ENCODE data around the gene HEMK1. TPM values are rescaled to one million over a fixed set of nuclear protein-coding genes. Genes with fewer than 3 reads are reported as not detected.

Gene HEMK1
- total and polyA plus RNA-seq, 2 experiments from 2014 or later, result 23.3 to 37.4 TPM

DNA sequence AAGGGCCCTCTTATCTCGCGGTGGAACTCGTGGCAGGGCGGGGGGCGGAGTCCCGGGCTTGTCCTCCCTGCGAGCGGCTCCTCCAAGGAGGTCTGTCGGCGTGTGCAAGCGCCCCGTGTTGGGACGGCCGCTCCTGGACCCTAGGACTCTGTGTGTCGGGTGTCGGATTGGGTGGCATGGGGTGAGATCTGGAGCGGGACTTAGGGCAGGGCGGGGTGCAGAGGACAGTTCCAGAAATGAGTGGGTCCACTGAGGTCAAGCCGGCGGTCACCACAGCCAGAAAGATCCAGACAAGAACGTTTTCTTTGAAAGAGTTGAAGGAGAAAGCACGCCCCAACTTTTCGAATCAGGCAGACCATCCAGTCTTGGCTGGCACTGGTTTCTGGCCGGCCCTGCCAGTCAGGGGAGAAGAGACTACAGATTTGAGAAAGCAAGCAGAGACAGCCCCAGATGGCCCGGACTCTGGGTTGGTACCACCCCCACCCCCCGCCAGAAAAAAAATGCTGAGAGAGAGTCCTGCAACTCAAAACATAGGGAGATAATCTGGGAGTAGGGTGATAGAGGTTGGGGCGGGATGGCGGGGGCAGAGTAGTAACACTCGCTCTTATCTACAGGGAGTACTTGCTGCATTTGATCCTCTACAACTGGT, 43.0 kb downstream of the HEMK1 start:
- peak overlapping the region; percentile 80 for H3K27ac ChIP-seq
- H3K36me3 ChIP-seq, result peaks cover 6% of the 10 kb centered on the region
- peak in 1 of 2 donors; percentile 34 for DNase-seq (ENCODE audit: low read depth in 1 of 2, low spot score in 1 of 2)
- TF ChIP-seq, protein P1, sequence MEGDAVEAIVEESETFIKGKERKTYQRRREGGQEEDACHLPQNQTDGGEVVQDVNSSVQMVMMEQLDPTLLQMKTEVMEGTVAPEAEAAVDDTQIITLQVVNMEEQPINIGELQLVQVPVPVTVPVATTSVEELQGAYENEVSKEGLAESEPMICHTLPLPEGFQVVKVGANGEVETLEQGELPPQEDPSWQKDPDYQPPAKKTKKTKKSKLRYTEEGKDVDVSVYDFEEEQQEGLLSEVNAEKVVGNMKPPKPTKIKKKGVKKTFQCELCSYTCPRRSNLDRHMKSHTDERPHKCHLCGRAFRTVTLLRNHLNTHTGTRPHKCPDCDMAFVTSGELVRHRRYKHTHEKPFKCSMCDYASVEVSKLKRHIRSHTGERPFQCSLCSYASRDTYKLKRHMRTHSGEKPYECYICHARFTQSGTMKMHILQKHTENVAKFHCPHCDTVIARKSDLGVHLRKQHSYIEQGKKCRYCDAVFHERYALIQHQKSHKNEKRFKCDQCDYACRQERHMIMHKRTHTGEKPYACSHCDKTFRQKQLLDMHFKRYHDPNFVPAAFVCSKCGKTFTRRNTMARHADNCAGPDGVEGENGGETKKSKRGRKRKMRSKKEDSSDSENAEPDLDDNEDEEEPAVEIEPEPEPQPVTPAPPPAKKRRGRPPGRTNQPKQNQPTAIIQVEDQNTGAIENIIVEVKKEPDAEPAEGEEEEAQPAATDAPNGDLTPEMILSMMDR (IDR thresholded peaks at IDR 0.05; ENCODE audit: low read depth, low read length), result no peak
- H3K9me3 ChIP-seq (ENCODE audit: low read depth), result no peaks in the 10 kb centered on the region
- H3K4me1 ChIP-seq (ENCODE audit: low read depth), result peaks cover 17% of the 10 kb centered on the region
- H3K4me3 ChIP-seq, result peak overlapping the region; percentile 32
- no peaks in the 10 kb centered on the region for H3K27me3 ChIP-seq

DNA sequence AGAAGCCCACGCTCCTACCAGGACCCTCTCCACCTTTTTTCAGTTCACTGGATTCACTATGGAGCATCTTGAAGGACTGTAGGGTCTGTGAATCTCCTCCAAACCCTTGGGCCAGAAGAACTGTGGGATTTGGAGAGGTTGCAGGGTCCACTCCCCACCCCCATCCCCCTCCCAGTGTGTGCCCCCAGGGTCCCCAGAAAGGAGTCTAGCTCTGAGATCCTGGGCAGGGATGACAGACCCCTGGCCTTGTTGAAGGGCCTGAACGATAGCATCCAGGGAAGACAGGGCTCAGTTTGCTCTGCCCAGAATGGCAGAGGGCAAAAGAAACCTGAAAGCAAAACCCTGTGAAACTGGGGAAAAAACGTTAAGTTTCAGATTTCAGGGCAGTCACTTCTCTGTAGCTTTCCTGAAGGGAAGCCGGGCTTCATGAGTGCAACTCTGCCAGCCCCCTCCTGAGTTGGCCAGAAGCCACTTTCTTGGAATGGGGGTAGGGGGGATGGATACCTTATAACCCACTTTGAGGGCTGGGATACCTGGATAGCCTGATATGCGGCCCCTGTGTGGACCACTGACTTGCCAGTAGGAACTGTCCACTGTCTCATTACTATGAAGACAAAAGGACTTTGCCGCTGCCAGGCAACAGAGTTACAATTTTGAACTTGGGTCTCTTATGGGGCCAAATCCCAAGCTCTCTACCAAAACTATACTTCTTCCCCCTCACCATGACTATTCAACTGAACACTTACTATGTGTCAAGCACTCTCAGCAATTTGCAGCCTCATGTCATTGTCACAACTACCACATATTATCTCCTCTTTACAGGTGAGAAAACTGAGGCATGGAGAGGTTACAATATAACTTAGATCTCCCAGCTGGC, 43.9 kb downstream of the HEMK1 start:
- no peaks in the 10 kb centered on the region for H3K36me3 ChIP-seq
- DNase-seq (ENCODE audit: low read depth in 1 of 2, low spot score in 1 of 2), result no peak
- H3K9me3 ChIP-seq (ENCODE audit: low read depth), result no peaks in the 10 kb centered on the region
- H3K4me1 ChIP-seq (ENCODE audit: low read depth), result peaks cover 17% of the 10 kb centered on the region
- TF ChIP-seq, protein P1 (IDR thresholded peaks at IDR 0.05; ENCODE audit: low read depth, low read length), result no peak
- H3K4me3 ChIP-seq, result no peak overlapping the region
- no peaks in the 10 kb centered on the region for H3K27me3 ChIP-seq
- H3K27ac ChIP-seq, result peak overlapping the region; percentile 80

DNA sequence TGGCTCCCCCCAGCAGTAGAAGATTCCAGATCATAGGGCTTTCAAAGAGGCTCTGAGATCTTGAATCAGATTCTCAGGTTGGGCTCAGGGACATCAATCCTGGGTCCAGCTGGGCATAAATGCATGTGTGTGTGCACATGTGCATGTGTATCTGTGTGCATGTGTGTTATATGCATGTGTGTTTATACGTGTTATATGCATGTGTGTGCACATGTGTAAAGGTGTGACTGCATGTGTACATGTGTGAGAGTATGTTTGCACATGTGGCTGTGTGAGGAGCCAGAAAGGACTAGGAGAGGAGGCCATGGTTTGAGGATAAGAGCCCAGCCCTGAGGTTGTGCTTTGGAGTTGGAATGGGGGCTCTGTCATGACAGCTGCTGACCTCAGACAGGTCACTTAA, 45.9 kb downstream of the HEMK1 start:
- peaks cover 23% of the 10 kb centered on the region for H3K4me1 ChIP-seq (ENCODE audit: low read depth)
- TF ChIP-seq, protein P1 (IDR thresholded peaks at IDR 0.05; ENCODE audit: low read depth, low read length), result no peak
- DNase-seq (ENCODE audit: low read depth in 1 of 2, low spot score in 1 of 2), result no peak
- no peak overlapping the region for H3K4me3 ChIP-seq
- H3K27ac ChIP-seq, result no peak overlapping the region
- H3K27me3 ChIP-seq, result no peaks in the 10 kb centered on the region
- H3K36me3 ChIP-seq, result no peaks in the 10 kb centered on the region
- H3K9me3 ChIP-seq (ENCODE audit: low read depth), result no peaks in the 10 kb centered on the region

DNA sequence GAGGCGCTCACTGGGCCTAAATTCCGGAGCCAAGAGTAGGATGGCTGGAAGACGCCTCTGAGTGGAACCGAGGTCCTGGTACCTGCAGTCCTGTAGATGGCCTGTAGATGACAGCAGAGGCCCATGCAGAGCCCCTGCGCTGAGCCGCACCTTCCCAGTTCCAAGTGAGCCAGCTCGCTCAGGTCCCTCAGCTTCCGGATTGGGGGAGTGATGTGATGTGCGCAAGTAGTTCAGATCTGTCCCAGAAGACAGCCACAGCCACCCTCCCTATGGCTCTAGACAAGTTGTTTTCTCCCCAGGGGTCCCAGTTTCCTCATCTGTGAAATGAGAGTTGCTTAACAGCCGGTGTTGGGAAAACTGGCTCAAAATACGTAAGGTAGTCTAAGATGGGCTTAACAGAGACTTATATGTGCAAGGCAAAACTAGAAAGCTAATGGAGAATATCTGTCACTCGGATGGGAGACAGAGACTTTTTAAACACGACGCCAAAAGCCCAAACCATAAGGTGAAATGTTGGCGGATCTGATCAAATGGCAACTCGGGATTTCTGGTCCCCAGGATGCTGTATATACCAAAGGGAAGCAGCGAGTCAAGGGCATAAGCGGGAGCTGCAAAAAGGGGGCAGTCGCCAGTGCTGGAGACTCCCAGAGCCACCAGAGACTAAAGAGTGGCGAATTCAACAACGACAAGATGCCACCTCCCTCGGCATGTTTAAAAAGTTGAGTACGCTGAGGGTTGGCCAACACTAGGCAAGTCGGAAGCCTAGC, 46.9 kb downstream of the HEMK1 start:
- no peaks in the 10 kb centered on the region for H3K27me3 ChIP-seq
- TF ChIP-seq, protein P1 (IDR thresholded peaks at IDR 0.05; ENCODE audit: low read depth, low read length), result peak; percentile 100
- H3K4me1 ChIP-seq (ENCODE audit: low read depth), result peaks cover 15% of the 10 kb centered on the region
- DNase-seq (ENCODE audit: low read depth in 1 of 2, low spot score in 1 of 2), result peak; percentile 87 to 91
- no peaks in the 10 kb centered on the region for H3K9me3 ChIP-seq (ENCODE audit: low read depth)
- H3K4me3 ChIP-seq, result peak overlapping the region; percentile 81
- H3K36me3 ChIP-seq, result no peaks in the 10 kb centered on the region
- H3K27ac ChIP-seq, result no peak overlapping the region

DNA sequence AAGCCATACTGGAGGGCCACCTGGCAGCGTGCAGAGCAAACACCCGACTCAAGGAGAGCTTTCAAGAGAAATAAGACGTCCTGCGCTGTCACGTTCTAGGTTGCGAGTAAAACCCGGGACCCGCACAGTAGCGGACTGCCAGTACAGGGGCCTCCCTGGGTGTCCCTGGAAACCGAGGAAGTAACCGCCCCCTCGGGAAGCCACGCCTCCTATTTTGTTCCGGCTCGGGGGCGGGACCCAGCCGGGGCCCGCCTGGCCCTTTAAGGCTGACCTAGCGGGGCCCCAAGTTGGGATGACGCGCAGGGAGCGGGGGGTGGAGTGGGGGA, 47.4 kb downstream of the HEMK1 start:
- Histone ChIP-seq H3K9me3 (ENCODE audit: low read depth) (no peaks in the 10 kb centered on the region), H3K4me3 (peak overlapping the region; percentile 81), H3K27me3 (no peaks in the 10 kb centered on the region), H3K27ac (no peak overlapping the region), H3K4me1 (ENCODE audit: low read depth) (peaks cover 15% of the 10 kb centered on the region), H3K36me3 (no peaks in the 10 kb centered on the region)
- DNase-seq (ENCODE audit: low read depth in 1 of 2, low spot score in 1 of 2), result peak; percentile 91 to 94
- TF ChIP-seq, protein P1 (IDR thresholded peaks at IDR 0.05; ENCODE audit: low read depth, low read length), result no peak
